Measurements from ENCODE around the gene INPP5D. TPM values are rescaled to one million over a fixed set of nuclear protein-coding genes. Genes with fewer than 3 reads are reported as not detected.

The INPP5D gene
- total RNA-seq, 1 experiment from 2014 or later = 17.2 TPM

DNA sequence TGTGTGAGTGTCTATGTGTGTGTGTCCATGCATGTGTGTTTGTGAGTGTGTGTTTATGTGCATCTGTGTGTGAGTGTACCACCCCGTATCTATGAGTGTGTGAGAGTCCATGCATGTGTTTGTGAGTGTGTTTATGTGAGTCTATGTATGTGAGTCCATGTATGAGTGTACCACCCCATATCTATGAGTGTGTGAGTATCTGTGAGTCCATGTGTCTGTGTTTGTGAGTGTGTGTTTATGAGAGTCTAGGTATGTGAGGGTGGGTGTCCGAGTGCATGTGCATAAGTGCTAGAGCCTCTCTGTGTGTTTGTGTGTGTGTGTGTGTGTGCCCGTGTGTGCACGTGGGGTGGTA, 105.4 kb downstream of the INPP5D start:
- no peak for DNase-seq (ENCODE audit: low spot score)
- ChIA-PET CTCF (no interaction called here), POLR2A (no interaction called here)
- Mint-ChIP-seq H3K27me3 (ENCODE audit: low read depth) (no peaks in the 10 kb centered on the region), H3K4me3 (no peak overlapping the region), H3K36me3 (peaks cover 29% of the 10 kb centered on the region), H3K4me1 (peaks cover 28% of the 10 kb centered on the region), H3K27ac (no peak overlapping the region), H3K9me3 (no peaks in the 10 kb centered on the region)
- TF ChIP-seq SMAD3 (CRISPR knock-in tag; IDR thresholded peaks at IDR 0.05; ENCODE audit: borderline replicate concordance) (no peak), OVOL2 (CRISPR knock-in tag; IDR thresholded peaks at IDR 0.05; ENCODE audit: borderline replicate concordance) (no peak), CREB1 (CRISPR knock-in tag; IDR thresholded peaks at IDR 0.05) (no peak), ZNF423 (CRISPR knock-in tag; IDR thresholded peaks at IDR 0.05) (no peak)
- TF ChIP-seq, protein P1, sequence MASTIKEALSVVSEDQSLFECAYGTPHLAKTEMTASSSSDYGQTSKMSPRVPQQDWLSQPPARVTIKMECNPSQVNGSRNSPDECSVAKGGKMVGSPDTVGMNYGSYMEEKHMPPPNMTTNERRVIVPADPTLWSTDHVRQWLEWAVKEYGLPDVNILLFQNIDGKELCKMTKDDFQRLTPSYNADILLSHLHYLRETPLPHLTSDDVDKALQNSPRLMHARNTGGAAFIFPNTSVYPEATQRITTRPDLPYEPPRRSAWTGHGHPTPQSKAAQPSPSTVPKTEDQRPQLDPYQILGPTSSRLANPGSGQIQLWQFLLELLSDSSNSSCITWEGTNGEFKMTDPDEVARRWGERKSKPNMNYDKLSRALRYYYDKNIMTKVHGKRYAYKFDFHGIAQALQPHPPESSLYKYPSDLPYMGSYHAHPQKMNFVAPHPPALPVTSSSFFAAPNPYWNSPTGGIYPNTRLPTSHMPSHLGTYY (CRISPR knock-in tag; IDR thresholded peaks at IDR 0.05) = no peak
- TF ChIP-seq, protein P2, sequence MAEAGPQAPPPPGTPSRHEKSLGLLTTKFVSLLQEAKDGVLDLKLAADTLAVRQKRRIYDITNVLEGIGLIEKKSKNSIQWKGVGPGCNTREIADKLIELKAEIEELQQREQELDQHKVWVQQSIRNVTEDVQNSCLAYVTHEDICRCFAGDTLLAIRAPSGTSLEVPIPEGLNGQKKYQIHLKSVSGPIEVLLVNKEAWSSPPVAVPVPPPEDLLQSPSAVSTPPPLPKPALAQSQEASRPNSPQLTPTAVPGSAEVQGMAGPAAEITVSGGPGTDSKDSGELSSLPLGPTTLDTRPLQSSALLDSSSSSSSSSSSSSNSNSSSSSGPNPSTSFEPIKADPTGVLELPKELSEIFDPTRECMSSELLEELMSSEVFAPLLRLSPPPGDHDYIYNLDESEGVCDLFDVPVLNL (CRISPR knock-in tag; IDR thresholded peaks at IDR 0.05; ENCODE audit: borderline replicate concordance, low read depth) = no peak
- ATAC-seq = no peak

DNA sequence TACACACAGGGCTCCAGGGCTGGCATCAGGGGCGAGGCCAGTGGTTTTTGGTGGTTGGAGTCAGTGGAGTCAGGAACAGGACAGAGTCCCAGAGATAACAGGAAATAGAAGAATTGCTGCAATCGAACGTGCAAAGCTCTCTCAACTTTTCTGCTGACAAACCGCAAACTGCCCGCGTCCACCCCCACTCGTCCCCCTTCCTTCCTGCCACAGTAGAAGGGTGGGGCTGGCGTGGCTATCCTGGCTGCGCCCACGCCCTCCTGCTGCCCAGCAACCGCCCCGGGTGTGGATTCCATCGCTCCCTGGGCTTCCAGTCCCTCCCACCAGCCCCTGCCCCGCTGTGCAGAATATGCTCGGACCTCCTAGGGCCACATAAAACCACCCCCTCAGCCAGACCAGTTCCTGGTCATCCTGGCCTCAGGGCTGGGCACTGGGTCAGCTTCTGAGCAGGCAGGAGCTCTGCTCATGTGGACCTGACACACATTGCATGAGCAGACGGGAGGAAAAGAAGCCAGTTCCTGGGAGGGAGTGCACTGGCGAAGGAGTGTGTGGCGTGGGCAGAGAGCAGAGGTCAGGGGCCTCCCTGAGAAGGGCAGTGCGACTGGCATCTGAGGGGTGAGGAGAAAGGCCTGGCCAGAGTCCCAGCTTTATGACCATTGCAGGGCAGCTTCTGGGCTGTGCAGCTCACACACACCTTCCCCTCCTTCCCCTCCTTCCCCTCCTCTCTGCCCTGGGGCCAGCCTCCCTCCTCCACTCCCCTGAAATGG, 105.9 kb downstream of the INPP5D start:
- Mint-ChIP-seq H3K9me3 (no peaks in the 10 kb centered on the region), H3K27ac (no peak overlapping the region), H3K4me3 (no peak overlapping the region), H3K27me3 (ENCODE audit: low read depth) (no peaks in the 10 kb centered on the region), H3K36me3 (peaks cover 32% of the 10 kb centered on the region), H3K4me1 (peaks cover 28% of the 10 kb centered on the region)
- TF ChIP-seq, protein P3, sequence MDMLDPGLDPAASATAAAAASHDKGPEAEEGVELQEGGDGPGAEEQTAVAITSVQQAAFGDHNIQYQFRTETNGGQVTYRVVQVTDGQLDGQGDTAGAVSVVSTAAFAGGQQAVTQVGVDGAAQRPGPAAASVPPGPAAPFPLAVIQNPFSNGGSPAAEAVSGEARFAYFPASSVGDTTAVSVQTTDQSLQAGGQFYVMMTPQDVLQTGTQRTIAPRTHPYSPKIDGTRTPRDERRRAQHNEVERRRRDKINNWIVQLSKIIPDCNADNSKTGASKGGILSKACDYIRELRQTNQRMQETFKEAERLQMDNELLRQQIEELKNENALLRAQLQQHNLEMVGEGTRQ (CRISPR knock-in tag; IDR thresholded peaks at IDR 0.05) = no peak
- TF ChIP-seq ZNF671 (CRISPR knock-in tag; IDR thresholded peaks at IDR 0.05) (no peak), NFATC4 (CRISPR knock-in tag; IDR thresholded peaks at IDR 0.05) (no peak), NFE2L1 (CRISPR knock-in tag; IDR thresholded peaks at IDR 0.05) (no peak), GABPB1 (CRISPR knock-in tag; IDR thresholded peaks at IDR 0.05) (no peak), GRHL2 (CRISPR knock-in tag; IDR thresholded peaks at IDR 0.05; ENCODE audit: insufficient replicate concordance, severe bottlenecking) (no peak), MYBL2 (CRISPR knock-in tag; IDR thresholded peaks at IDR 0.05) (no peak), ELF4 (CRISPR knock-in tag; IDR thresholded peaks at IDR 0.05; ENCODE audit: low read depth) (no peak), NR3C1 (CRISPR knock-in tag; conservative IDR thresholded peaks at IDR 0.05; ENCODE audit: low read depth) (no peak), ESRRA (CRISPR knock-in tag; IDR thresholded peaks at IDR 0.05; ENCODE audit: borderline replicate concordance) (no peak), MXD4 (CRISPR knock-in tag; IDR thresholded peaks at IDR 0.05; ENCODE audit: borderline replicate concordance) (no peak), FOXK1 (CRISPR knock-in tag; IDR thresholded peaks at IDR 0.05) (no peak), ZNF423 (CRISPR knock-in tag; IDR thresholded peaks at IDR 0.05) (no peak), IRF1 (CRISPR knock-in tag; IDR thresholded peaks at IDR 0.05) (no peak), TP53 (CRISPR knock-in tag; IDR thresholded peaks at IDR 0.05) (no peak), SMAD4 (CRISPR knock-in tag; IDR thresholded peaks at IDR 0.05) (no peak)
- TF ChIP-seq, protein P4, sequence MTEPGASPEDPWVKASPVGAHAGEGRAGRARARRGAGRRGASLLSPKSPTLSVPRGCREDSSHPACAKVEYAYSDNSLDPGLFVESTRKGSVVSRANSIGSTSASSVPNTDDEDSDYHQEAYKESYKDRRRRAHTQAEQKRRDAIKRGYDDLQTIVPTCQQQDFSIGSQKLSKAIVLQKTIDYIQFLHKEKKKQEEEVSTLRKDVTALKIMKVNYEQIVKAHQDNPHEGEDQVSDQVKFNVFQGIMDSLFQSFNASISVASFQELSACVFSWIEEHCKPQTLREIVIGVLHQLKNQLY (CRISPR knock-in tag; IDR thresholded peaks at IDR 0.05) = no peak
- TF ChIP-seq, protein P5, sequence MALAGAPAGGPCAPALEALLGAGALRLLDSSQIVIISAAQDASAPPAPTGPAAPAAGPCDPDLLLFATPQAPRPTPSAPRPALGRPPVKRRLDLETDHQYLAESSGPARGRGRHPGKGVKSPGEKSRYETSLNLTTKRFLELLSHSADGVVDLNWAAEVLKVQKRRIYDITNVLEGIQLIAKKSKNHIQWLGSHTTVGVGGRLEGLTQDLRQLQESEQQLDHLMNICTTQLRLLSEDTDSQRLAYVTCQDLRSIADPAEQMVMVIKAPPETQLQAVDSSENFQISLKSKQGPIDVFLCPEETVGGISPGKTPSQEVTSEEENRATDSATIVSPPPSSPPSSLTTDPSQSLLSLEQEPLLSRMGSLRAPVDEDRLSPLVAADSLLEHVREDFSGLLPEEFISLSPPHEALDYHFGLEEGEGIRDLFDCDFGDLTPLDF (CRISPR knock-in tag; IDR thresholded peaks at IDR 0.05) = no peak
- ATAC-seq (no peak), DNase-seq (ENCODE audit: low spot score) (no peak)
- POLR2A ChIA-PET = no interaction called here
- CTCF ChIA-PET = no interaction called here

Data from WTC11 (cell line).